ENCODE measurements around the gene MMP20. TPM values are rescaled to one million over a fixed set of nuclear protein-coding genes. Genes with fewer than 3 reads are reported as not detected.

Gene MMP20
- total RNA-seq, 2 donors from 2014 or later: not detected

- no peak overlapping the region for H3K27ac Mint-ChIP-seq
- no peaks in the 10 kb centered on the region for H3K9me3 ChIP-seq (ENCODE audit: control insufficient read depth, low read length)
- peaks cover 6% of the 10 kb centered on the region for H3K4me1 Mint-ChIP-seq
- no peak for TF ChIP-seq CTCF (conservative IDR thresholded peaks at IDR 0.05)
- no peak for DNase-seq
- peaks cover 3% of the 10 kb centered on the region for H3K4me1 ChIP-seq (ENCODE audit: control insufficient read depth, insufficient read depth, low read length)
- H3K27me3 ChIP-seq (ENCODE audit: control insufficient read depth, insufficient read depth, low read length, poor library complexity, severe bottlenecking): no peaks in the 10 kb centered on the region
- H3K4me3 Mint-ChIP-seq: no peak overlapping the region
- no peaks in the 10 kb centered on the region for H3K27me3 Mint-ChIP-seq (ENCODE audit: insufficient read depth)
- no peaks in the 10 kb centered on the region for H3K9me3 Mint-ChIP-seq
- no peaks in the 10 kb centered on the region for H3K36me3 Mint-ChIP-seq (ENCODE audit: low read depth)
- no peaks in the 10 kb centered on the region for H3K36me3 ChIP-seq (ENCODE audit: control insufficient read depth, insufficient read depth, low read length)
- H3K9ac ChIP-seq (ENCODE audit: extremely low read depth, low read length, poor library complexity, severe bottlenecking): no peak overlapping the region
- H3K4me3 ChIP-seq (ENCODE audit: low read length): no peak overlapping the region
- no peak overlapping the region for H3K27ac ChIP-seq (ENCODE audit: low read depth, low read length)
- 77 to 95% methylated on average over 2 of the region's 2 CpGs for WGBS, 2 experiments (ENCODE audit: insufficient coverage in 1 of 2, insufficient read length in 1 of 2)
Observed at GRCh38 chr11:102552020-102552419, 73.1 kb downstream of the MMP20 start.

- H3K4me1 Mint-ChIP-seq: peaks cover 7% of the 10 kb centered on the region
Observed at GRCh38 chr11:102551169-102551781, 73.9 kb downstream of the MMP20 start.

GRCh38 chr11:102546923-102547471 is 78.1 kb downstream of the MMP20 start:
- Mint-ChIP-seq H3K9me3 (no peaks in the 10 kb centered on the region), H3K27ac (no peak overlapping the region), H3K4me1 (peaks cover 6% of the 10 kb centered on the region), H3K27me3 (ENCODE audit: insufficient read depth) (no peaks in the 10 kb centered on the region), H3K4me3 (no peak overlapping the region), H3K36me3 (ENCODE audit: low read depth) (no peaks in the 10 kb centered on the region)
- no peak for TF ChIP-seq CTCF (conservative IDR thresholded peaks at IDR 0.05)
- Histone ChIP-seq H3K36me3 (ENCODE audit: control insufficient read depth, insufficient read depth, low read length) (no peaks in the 10 kb centered on the region), H3K27me3 (ENCODE audit: control insufficient read depth, insufficient read depth, low read length, poor library complexity, severe bottlenecking) (no peaks in the 10 kb centered on the region), H3K9ac (ENCODE audit: extremely low read depth, low read length, poor library complexity, severe bottlenecking) (no peak overlapping the region), H3K4me1 (ENCODE audit: control insufficient read depth, insufficient read depth, low read length) (no peaks in the 10 kb centered on the region), H3K9me3 (ENCODE audit: control insufficient read depth, low read length) (no peaks in the 10 kb centered on the region), H3K4me3 (ENCODE audit: low read length) (no peak overlapping the region), H3K27ac (ENCODE audit: low read depth, low read length) (no peak overlapping the region)
- no peak for DNase-seq
- 97 to 100% methylated on average over 3 of the region's 3 CpGs for WGBS, 2 experiments (ENCODE audit: insufficient coverage in 1 of 2, insufficient read length in 1 of 2)

More at GRCh38 chr11:102551169-102551781, 73.9 kb downstream of the MMP20 start:
- no peak overlapping the region for H3K27ac ChIP-seq (ENCODE audit: low read depth, low read length)
- DNase-seq: no peak
- Mint-ChIP-seq H3K9me3 (no peaks in the 10 kb centered on the region), H3K4me3 (no peak overlapping the region), H3K27ac (no peak overlapping the region), H3K27me3 (ENCODE audit: insufficient read depth) (no peaks in the 10 kb centered on the region), H3K36me3 (ENCODE audit: low read depth) (no peaks in the 10 kb centered on the region)
- TF ChIP-seq CTCF (conservative IDR thresholded peaks at IDR 0.05): no peak
- H3K4me3 ChIP-seq (ENCODE audit: low read length): no peak overlapping the region
- peaks cover 3% of the 10 kb centered on the region for H3K4me1 ChIP-seq (ENCODE audit: control insufficient read depth, insufficient read depth, low read length)
- no peaks in the 10 kb centered on the region for H3K9me3 ChIP-seq (ENCODE audit: control insufficient read depth, low read length)
- H3K27me3 ChIP-seq (ENCODE audit: control insufficient read depth, insufficient read depth, low read length, poor library complexity, severe bottlenecking): no peaks in the 10 kb centered on the region
- 73 to 89% methylated on average over 3 to 6 of the region's 6 CpGs for WGBS, 2 experiments (ENCODE audit: insufficient coverage in 1 of 2, insufficient read length in 1 of 2)
- no peaks in the 10 kb centered on the region for H3K36me3 ChIP-seq (ENCODE audit: control insufficient read depth, insufficient read depth, low read length)
- H3K9ac ChIP-seq (ENCODE audit: extremely low read depth, low read length, poor library complexity, severe bottlenecking): no peak overlapping the region

All from endodermal cell (in vitro differentiated cells).